HG03103 (cell line): ENCODE results near the gene PRDM10.
"Not testable (repeated sequence)": the region's sequence is repeated elsewhere in the genome, so short reads cannot be mapped to it uniquely, and the experiment has no call there.

Experiments
- ATAC-seq: cut with Tn5 transposase; IDR thresholded peaks from one replicate; pipeline ENCODE4 v1.9.1; 2021; ENCODE audit warnings: low read depth; ENCODE audit not compliant: unreplicated experiment

Gene PRDM10

DNA sequence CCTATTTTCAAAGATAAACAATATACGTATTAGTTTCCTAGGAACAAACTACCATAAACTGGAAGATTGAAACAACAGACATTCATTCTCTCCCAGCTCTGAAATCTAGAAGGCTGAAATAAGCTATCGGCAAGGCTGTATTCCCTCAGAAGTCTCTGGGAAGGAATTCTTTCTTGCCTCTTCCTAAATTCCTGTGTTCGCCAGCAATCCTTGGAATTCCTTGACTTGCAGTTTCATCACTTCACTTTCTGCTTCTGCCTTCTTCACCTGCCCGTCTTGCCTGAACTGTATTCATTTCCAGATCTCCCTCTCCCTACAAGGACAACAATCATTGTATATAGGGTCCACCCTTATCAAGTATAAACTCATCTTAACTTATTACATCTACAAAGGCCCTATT, 17.7 kb upstream of the PRDM10 start:
- no peak for ATAC-seq

- ATAC-seq: not testable (repeated sequence)
These were observed 13.2 kb upstream of the PRDM10 start for GRCh38 chr11:130015846-130016245.

DNA sequence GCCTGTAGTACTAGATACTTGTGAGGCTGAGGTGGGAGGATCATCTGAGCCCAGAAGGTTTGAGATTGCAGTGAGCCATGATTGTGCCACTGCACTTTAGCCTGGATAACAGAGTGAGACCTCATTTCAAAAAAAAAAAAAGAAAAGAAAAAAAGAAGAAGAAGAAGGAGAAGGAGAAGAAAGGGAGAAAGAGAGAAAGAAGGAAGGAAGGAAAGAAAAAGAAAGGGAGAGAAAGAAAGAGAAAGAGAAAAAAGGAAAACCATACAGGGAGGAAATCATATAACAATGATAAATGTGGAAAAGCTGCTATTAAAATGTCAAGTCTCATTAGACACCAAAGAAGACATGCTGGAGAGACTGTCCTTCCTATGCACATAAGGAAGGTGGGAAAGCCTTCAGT, 5.7 kb upstream of the PRDM10 start:
- ATAC-seq: no peak

- no peak for ATAC-seq
These were observed 4.3 kb upstream of the PRDM10 start for GRCh38 chr11:130006929-130007328.

DNA sequence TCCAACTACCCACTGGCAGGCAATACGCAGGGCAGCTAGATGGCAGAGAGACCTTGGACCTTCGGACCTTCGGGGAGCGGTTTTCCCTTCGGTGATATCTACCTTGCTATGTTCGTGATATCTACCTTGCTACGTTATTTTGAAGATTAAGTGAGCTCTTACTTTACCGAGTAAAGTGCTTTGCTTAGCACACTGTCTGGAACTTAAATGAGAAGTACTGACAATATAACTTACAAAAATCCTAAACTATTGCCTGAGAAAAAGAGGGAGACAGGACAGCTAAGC, 1.0 kb upstream of the PRDM10 start:
- ATAC-seq: no peak

GRCh38 chr11:130002846-130003716, 446 bp upstream of the PRDM10 start:
- peak; percentile 65 for ATAC-seq

DNA sequence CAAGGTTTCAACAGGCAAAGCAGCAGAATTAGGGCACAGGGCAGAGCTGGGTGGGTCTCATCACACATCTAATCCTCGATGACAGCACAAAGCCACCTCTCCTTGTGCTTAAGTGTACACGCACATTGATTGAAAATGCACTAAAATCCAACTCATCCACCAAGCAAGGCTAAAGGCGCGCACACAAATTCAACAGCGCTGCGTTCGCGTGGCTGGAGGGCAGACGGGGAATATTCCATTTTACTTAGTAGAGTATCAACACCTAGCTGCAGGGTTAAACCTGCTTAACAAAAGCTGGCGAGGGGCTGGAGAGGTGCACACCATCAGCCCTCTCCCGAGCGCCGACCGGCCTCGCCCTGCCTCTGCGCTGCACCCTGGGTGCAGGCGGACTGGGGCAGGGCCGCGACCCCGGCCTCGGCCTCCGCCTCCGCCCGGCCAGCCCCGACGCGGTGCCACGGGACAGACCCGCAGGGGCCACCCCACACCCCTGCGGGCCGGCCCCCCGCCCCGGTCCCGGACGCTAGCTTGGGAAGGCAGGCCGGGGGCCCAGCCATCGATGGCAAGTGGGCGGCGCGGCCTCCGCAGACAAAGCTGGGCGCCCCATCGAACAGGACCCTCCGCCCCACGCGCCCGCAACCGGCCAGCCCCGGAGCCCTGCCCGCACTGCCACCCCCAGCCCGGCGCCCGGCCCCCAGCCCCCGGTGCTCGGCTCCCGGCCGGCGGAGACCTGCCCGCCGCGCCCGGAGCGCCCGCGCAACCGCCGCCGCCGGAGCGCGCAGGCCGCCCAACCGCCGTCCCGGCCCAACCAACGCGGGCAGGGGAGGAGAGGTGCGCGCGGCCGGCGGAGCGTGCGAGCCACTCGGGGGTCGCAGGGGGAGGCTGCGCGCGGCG, 929 bp downstream of the PRDM10 start:
- peak; percentile 18 for ATAC-seq

DNA sequence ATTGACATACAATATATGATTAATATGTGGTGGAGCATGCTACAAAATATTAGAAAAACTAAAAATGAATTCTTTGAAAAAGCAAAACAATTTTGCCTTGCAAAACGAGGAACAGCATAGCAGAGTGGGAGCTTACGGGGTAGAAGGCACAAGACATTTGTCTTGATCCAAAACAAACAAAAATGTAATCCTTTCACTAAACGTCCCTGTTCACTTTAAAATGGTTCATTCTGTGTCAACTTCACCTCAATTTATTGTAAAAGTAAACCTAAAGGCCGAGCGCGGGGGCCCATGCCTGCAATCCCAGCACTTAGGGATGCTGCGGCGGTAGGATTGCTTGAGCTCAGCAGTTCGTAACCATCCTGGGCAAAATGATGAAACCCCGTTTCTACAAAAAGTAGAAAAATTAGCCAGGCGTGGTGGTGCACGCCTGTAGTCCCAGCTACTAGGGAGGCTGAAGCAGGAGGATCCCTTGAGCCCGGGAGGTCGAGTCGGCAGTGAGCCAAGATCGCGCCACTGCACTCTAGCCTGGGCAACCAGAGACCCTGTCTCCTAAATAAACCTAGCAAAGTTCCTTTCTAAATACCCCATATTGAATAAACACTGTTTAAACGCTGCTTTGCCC, 2.0 kb downstream of the PRDM10 start:
- ATAC-seq: no peak

GRCh38 chr11:129999407-129999806, 3.2 kb downstream of the PRDM10 start:
- ATAC-seq: no peak

GRCh38 chr11:129998905-129999304, 3.7 kb downstream of the PRDM10 start:
- ATAC-seq: no peak

GRCh38 chr11:129998107-129998506, 4.5 kb downstream of the PRDM10 start:
- ATAC-seq: no peak

DNA sequence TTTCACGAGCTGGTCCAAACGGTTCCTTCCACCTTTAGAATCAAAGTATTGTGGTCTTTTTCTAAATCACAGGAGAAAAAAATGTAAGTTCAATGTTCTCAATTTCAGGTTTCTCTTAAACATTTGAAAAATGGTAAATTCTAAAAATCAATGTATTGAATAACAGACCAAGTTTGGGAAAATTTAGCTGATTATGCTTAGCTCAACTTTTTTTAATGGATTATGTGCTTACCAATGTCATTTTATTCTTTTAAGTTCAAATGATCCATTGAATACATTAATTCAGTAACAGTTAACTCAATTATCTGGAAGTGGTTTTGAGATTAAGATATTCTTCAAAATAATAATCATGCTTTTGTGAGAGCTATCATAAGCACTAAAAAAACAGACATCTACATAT, 5.1 kb downstream of the PRDM10 start:
- ATAC-seq: no peak

DNA sequence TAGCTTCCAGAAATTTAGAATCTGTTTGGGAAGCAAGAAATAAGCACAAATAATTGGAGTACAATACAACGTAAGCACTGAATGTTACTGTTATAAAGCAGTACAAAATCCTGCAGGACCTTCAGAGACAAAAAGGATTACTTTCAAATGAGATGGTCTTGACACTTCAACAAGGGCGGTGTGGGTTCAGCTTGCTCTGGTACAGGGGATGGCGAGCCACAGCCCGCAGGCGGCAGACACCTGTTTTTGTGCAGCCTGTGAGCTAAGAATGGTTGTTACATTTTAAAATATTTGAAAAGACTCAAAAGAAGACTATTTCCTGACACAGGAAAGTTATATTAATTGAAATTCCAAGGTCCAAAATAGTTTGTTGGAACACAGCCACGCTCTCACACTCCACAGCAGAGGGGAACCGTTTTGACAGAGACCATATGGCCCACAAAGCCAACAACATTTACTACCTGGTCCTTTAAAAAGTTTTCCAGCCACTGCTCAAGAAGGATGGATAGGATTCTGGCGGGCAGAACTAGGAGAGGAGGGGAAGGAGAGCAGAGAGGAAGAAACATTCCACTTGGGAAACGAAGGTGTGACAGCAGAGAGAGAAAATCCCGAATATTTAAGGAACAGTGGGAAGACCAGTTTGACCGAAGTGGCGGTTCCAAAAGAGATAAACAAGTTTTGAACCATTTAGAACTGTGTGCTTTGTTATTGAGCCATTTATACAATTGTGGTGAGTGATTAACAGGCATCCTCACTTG, 6.3 kb downstream of the PRDM10 start:
- ATAC-seq: no peak

DNA sequence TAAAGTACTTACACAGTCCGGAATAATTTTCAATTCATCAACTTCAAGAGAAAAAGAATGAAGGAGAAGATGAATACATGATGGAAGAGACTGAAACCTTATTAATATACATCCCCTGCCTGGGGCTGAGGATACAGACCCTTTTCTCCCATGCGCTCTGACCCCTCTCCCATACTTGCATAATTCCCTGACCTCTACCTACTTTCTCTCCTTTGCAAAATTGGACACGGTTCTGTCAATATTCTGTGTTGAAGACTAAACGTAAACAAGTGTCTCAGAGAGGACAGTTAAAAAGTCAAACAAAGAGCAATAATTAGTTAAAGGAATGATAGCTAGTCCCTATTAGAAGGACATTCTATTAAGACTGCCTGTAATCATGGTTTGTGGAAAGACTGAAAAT, 7.5 kb downstream of the PRDM10 start:
- no peak for ATAC-seq

- ATAC-seq: no peak
These were observed 10.3 kb downstream of the PRDM10 start for GRCh38 chr11:129992161-129992944.

DNA sequence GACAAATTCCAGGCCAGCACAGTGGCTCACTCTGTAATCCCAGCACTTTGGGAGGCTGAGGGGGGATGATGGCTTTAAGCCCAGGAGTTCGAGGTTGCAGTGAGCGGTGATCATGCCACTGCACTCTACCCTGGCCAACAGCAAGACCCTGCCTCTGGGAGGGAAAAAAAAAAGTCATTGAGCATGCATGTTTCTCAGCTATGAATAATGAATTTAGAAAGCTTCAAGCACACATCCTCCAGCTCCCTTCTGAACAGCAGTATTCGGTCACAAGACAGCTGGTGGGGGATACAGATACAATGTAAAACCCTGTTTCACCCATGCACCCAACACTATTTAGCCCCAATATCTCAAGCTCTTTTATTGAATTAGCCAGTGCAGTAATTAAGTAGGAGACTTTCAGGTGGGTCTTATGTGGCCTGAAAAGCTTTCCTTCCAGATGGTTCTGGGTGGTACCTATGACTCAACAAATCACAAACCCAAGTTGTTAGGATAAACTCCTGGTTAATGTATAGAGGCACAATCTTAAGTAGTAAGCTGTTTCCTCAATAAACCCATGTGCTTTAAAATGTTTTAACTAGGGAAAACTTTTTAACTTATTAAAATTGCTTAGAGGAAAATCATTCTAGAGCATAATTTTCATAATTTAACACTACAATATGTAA, 13.4 kb downstream of the PRDM10 start:
- no peak for ATAC-seq

DNA sequence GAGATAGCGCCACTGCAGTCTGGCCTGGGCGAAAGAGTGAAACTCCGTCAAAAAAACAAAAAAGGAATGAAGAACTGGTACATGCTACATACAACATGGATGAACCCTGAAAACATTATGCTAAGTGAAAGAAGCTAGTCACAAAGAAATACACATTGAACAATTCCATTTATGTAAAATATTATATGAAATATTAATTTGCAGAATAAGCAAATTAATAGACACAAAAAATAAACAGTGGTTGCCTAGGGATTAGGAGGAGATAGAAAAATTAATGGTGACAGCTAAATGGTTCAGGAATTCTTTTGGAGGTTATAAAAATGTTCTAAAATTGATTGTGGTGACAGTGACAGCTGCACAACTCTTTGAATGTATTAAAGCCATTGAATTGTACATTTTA, 14.7 kb downstream of the PRDM10 start:
- no peak for ATAC-seq

- no peak for ATAC-seq
These were observed 16.8 kb downstream of the PRDM10 start for GRCh38 chr11:129985823-129986222.

DNA sequence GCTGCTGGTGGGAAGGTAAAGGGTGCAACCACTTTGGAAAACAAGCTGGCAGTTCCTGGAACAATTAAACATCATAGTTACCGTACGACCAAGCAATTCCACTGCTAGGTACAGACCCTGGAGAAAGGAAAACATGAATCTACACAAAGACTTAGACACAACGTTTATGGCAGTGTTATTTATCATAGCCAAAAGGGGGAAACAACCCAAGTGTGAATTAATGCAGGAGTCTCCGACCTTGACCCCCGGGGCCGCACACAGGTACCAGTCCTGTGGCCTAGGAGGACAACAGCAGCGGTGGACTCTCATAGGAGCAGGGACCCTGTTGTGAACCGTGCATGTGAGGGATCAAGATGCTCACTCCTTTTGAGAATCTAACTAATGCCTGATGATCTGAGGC, 22.5 kb downstream of the PRDM10 start:
- ATAC-seq: no peak
